ENCODE results near the gene FBXO45.
"Not testable (repeated sequence)": the region's sequence is repeated elsewhere in the genome, so short reads cannot be mapped to it uniquely, and the experiment has no call there.

The FBXO45 gene, protein sequence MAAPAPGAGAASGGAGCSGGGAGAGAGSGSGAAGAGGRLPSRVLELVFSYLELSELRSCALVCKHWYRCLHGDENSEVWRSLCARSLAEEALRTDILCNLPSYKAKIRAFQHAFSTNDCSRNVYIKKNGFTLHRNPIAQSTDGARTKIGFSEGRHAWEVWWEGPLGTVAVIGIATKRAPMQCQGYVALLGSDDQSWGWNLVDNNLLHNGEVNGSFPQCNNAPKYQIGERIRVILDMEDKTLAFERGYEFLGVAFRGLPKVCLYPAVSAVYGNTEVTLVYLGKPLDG

DNA sequence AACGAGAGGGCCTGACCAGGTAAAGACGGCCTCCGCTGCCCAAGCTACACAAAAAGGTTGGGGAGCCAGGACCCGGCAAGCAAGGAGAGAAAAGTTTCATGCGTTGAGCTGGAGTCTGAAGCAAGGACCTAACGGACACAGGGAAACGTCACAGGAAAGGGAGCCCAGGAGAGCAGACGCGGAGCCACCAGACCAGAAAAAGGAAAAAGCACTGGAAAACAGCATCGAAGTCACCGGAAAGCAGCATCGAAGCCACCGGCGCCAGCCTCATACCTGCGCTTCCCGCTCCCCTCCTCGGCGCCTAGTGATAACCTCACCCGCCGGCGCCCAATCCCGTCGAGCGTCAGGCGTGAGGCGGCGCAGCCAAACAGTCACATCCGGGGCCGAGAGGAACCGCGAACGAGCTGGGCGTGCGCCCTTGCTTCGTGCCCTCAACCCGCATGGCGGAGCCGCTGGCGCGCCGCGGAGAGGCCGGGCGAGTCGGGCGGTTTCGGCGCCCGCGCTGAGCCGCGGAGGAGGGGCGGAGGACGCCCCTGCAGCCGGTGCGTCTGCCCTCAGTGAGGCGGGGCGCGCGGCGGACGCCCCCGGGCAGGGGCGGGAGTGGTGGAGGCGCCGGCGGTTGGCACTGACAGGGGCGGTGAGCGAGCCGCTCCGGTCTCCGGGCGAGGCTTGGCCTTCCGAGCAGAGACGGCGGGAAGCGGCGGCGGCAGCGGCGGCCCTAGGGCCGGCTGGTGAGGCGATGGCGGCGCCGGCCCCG lies at the start of gene FBXO45, which contains the start of gene WDR53:
TSS of gene FBXO45 (plus strand) at position 415 of the 757 bp plus-strand sequence. CDS start at position 740, 325 bp downstream.
TSS of gene WDR53 (minus strand) at position 309 of the 757 bp plus-strand sequence. CDS start 7,079 bp downstream, outside the sequence.
- peak; percentile 88 for DNase-seq

DNA sequence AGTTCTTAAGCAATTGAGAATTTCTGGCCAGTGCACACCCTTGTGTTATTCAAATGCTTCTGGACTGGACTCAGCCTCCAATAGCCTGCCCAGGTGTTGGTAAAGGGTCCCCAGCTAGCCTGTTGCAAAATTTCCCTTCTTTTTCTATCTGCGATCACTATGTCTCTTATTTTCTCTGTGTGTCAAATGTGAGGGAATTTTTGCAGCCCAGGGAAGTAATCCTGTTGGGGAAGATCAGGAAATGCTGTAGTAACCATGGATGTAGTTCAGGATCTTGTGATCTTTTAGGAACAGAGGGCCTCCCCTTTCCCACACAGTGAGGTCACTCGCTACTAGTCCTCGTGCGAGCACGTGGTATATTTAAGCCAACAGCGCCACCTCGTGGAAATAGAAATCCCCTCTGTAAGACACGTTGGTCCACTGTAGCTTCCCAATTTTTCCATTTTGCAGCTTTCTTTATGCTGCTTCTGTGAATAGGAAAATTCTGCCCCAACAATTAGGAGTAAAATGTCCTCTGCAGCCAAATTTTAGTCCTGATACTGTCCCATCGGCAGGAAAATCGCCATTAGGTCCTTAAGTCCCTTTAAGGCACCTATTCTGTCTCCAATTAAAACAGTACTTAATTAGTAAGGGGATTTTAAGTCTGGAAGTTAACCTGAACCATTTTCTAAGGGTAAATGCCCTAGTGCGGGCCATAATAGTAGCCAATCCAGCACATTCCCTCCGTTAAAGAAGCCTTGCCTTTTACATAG lies 49.3 kb upstream of the FBXO45 start:
- no peak for DNase-seq

DNA sequence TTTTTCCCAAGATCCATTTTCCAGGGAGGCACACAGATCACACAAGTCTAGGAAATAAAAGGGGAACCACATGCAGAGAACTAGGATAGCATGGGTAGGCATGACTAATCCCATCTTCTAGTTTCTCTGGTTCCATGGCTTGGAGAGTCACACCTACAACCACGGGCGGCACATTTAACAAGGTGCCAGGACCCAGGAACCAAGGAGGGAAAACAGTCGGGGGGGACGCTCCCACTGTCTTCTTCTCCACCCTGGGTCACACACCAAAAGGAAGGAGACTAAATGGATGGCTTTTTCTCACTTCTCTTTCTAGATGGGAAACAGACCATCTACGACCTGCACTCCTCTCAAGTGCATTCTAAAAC lies 48.8 kb upstream of the FBXO45 start:
- no peak for DNase-seq

DNA sequence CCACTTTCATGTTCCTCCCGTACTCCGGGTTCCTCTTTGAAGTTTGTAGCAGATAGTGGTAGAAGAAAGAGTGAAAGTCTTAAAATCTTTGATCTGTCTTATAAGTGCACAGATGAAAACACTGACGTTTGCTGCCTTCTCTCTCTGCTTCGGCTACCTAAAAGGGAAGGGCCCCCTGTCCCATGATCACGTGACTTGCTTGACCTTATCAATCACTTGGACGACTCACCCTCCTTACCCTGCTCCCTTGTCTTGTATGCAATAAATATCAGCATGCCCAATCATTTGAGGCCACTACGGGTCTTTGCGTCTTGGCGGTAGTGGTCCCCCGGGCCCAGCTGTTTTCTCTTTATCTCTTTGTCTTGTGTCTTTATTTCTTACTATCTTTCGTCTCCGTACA lies 47.2 kb upstream of the FBXO45 start:
- not testable (repeated sequence) for DNase-seq

DNA sequence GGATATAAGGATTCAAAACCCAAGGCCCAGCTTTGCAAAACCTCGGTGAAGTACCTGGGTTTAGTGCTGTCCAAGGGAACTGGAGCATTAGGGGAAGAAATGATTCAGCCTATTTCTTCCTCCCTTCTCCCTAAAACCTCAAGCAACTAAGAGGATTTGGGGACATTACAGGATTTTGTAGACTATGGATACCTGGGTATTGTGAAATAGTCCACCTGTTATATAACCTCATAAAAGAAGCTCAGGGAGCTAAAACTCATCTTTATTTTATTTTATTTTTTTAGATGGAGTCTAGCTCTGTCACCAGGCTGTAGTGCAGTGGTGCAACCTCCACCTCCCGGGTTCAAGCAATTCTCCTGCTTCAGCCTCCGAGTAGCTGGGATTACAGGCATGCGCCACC lies 44.6 kb upstream of the FBXO45 start:
- no peak for DNase-seq

DNA sequence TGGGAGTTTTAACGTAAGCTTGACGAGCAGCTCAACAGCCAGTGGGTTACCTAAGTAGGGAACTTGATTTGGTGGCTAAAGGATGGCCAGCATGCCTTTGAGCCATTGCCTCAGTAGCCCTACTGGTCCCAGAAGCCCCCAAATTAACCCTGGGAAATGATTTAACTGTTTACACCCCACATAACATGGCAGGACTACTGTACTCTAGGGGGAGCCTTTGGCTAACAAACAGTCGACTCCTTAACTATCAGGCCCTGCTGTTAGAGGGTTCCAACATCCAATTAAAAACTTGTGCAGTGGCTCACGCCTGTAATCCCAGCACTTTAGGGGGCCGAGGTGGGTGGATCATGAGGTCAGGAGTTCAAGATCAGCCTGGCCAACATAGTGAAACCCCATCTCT lies 43.9 kb upstream of the FBXO45 start:
- no peak for DNase-seq

DNA sequence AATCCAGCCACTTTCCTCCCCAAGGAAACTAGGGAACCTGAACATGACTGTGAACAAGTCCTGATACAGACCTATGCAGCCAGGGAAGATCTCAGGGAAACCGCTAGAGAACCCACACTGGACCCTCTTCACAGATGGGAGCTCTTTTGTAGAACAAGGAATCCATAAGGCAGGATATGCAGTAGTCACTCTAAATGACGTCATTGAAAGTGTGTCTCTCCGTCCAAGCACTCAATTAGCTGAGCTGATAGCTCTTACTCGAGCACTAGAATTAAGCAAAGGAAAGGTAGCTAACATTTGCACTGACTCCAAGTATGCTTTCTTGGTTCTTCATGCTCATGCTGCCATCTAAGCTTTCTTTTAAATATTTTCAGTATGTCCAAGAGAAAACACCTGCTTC lies 43.3 kb upstream of the FBXO45 start:
- no peak for DNase-seq

DNA sequence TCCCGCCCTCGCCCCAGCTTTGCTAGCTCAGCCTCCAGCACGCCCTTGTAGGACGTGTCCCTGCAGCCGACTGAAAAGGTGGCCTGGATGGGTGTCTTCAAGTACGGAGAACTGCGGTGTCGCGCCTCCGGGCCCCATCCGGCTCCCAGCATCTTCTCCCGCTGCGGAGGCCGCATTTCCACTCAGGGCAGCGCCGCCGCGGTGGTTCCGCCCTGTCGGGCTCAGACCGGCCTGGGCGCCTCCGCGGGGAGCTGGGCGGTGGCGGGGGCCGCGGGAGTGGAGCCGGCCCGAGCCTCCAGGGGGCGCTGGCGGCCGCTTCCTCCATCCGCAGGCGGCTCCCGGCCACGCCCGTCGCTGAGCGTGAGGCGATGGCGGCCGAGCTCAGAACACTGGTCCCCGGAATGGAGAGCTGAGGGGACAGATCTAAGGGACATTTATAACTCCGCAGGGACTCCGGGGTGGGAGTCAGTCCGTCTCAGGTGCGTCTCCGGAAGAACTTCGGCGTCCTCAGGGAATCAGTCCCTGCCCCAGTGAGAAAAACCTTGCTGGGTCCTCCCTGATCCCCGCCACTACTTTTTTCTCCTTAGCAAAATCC lies 39.7 kb upstream of the FBXO45 start:
- no peak for DNase-seq

DNA sequence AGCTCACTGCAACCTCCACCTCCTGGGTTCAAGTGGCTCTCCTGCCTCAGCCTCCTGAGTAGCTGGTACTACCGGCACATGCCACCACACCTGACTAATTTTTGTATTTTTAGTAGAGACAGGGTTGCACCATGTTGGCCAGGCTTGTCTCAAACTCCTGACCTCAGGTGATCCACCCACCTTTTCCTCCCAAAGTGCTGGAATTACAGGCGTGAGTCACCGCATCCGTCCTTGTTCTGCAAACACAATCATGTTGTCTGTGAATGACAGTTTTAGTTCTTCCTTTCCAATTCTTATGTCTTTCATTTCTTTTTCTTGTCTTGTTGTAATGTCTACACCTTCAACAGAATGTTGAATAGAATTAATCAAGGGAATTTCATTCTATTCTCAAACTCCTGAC lies 37.0 kb upstream of the FBXO45 start:
- no peak for DNase-seq

DNA sequence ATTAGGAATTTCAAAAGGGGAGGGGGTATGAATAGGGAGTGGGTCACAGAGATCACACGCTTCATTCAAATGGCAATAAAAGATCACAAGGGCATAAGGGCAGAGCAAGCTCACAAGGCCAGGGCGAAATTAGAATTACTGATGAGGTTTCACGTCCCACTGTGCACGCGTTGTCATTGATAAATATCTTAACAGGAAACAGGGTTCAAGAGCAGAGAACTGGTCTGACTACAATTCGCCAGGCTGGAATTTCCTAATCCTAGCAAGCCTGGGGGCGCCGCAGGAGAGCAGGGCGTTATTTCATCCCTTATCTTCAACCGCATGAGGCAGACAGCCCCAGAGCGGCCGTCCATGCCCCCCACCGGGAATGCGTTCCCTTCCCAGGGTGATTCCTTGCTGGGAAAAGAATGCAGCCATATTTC lies 35.2 kb upstream of the FBXO45 start:
- no peak for DNase-seq

DNA sequence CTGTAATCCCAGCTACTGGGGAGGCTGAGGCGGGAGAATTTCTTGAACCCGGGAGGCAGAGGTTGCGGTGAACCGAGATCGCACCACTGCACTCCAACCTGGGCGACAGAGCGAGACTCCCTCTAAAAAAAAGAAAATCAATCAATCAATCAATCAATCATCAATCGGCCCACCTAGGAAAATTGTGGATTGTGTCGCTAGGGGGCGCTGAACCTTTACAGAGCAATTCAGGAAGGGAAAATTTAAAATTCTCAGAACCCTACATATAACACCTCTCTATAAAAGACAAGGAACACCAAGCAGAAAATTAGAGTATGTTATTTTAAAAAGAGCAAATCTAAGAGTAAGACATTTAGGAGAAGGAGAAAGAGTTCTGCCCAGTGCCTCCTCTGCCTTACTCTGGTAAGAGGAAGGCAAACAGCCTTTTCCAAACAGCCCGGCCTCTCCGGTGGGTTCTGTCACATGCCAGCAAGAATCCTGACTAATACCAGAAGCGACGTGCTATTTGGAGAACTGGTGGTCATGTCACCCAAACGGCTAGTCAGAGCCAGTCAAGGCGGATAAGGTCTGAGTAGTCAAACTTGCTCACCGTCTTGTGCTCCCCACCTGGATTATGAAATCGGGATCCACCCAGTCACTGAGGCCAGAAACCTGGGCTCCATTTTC lies 31.0 kb upstream of the FBXO45 start:
- no peak for DNase-seq

DNA sequence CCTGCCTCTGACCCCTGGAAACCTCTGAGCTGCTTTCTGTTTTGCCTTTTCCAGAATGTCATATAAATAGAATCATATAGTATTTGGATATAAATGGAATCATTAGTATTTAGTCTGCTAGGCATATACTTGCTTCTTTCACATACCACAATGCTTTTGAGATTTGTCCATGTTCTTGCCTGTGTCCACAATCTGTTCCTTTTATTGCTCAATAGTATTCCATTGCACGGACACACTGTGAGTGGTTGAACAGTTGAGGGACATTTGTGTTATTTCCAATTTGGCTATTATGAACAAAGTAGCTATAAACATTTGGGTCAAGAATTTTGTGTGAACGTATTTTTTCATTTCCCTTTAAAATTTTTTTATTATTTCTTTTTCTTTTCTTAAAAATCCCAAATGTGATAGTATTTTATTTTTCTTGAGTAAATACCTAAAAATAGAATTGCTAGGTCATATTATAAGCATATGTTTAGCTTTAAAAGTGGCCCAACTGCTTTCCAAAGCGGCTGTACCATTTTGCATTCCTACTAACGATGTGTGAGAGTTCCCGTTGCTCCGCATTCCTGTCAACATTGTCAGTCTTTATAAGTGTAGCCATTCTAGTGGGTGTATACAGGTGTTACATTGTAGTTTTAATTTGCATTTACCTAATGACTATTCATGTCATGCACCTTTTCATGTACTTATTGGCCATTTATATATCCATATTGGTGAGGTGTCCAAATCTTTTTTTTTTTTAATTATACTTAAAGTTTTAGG lies 26.6 kb upstream of the FBXO45 start:
- no peak for DNase-seq

DNA sequence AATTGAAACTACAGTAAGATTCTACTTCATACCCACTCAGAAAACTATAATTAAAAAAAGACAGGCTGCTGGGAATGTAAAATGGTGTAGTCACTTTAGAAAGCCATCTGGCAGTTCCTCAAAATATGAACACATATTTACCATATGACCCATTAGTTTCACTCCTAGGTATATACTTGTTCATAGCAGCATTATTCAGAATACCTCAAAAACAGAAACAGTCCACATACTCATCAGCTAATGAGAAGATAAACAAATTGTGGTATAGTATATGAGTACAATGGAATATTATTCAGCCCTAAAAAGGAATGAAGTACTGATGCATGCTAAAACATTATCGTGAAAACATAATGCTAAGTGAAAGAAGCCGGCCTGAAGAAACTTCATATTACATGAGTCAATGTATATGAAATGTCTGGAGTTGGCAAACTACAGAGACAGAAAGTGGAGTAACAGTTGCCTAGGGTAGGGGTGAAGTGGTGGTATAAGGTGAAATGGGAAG lies 23.9 kb upstream of the FBXO45 start:
- DNase-seq: no peak

DNA sequence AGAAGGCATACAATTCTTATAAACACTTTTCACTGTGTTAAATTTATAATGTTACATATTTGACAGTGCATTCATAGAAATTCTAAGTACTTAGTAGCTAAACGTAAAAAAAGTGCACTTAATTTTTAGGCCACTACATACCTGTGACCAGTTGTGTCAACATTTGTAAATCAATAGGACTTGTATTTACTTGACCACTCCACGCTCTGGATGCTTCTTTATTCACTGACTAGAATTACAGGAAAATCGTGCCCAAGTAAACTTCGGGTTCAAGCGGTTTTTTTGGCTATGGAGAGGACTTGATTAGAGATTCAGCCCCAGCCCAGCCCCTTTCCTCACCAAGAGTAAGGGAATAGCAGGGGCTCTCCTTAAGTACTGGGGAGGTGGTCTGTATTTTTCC lies 21.9 kb upstream of the FBXO45 start:
- no peak for DNase-seq

DNA sequence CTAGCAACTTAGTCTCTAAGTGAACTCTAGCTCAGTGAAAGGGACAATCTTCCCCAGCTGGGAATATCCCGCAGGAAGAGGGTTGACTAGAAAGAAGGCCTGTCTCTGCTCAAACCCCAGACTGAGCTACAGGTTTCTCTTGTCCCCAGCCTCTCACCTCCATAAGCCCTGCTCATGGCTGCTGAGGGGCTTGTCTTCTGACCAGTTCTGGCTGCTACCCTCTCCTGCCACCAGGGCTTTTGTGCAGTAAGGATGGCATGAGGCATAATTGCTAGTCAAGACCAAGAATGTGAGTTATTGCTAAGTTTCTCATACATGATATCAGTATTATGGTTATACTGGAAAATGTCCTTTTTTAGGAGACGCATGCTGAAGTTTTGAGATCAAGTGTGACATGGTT lies 21.4 kb upstream of the FBXO45 start:
- no peak for DNase-seq

DNA sequence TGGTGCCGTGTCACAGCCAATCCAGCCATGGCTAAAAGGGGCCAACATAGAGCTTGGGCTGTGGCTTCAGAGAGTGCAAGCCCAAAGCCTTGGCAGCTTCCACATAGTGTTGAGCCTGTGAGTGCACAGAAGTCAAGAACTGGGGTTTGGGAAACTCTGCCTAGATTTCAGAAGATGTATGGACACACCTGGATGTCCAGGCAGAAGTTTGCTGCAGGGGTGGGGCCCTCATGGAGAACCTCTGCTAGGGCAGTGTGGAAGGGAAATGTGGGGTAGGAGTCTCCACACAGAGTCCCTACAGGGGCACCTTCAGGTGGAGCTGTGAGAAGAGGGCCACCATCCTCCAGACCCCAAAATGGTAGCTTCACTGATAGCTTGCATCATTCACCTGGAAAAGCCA lies 19.1 kb upstream of the FBXO45 start:
- DNase-seq: not testable (repeated sequence)

DNA sequence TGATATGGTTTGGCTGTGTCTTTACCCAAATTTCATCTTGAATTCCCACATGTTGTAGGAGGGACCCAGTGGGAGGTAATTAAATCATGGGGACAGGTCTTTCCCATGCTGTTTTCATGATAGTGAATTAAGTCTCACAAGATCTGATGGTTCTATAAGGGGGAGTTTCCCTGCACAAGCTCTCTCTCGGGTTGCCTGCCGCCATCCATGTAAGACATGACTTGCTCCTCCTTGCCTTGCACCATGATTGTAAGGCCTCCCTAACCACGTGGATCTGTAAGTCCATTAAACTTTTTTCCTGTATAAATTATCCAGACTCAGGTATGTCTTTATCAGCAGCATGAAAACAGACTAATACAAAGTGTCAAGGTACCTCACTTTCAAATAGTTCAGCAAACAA lies 18.3 kb upstream of the FBXO45 start:
- DNase-seq: not testable (repeated sequence)

DNA sequence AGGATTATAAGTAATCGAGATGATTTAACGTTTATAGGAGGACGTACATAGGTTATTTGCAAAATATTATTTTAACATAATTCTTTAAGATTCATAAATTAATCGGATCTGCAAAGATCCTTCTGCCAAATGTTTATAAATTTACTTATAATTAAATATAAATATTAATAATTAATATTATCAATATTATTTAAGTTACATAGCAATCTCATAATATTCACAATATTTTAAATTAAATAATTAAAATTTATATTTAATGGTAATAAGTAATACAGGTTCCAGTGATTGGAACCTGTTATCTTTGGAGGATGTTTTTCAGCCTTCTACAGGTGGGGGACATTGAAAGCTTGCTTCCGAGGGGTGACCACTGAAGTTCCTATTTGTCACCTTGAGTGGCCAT lies 16.2 kb upstream of the FBXO45 start:
- no peak for DNase-seq

DNA sequence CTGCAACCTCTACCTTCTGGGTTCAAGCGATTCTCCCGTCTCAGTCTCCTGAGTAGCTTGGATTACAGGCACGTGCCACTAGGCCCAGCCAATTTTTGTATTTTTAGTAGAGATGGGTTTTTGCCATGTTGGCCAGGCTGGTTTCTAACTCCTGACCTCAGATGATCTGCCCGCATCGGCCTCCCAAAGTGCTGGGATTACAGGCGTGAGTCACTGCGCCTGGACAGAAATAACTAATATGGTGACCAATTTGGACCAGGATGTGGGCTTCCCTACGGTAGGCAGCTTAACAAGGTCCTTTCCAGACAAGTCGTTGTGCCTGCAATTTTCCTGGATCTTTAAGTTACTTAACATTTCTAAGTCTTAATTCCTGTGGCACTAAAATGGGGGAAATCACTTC lies 14.9 kb upstream of the FBXO45 start:
- no peak for DNase-seq

DNA sequence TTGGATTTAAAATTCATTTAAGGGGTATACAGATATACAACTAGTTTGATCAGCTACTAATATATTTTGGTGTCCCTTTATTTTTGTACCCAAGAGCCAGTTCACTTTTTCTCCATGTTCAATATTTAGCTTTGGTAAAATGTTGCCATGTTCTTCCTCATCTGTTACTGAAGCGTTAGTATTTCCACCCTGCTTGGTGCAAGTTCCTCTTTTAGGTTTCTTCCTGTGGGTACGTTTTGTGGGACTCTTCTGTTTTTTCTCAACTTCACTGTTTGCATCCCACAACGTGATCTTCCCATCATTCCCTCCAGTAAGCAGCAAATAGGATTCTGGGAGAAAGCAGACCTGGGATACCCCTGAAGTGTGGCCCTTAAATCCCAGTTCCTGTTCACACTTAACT lies 14.3 kb upstream of the FBXO45 start:
- DNase-seq: no peak

DNA sequence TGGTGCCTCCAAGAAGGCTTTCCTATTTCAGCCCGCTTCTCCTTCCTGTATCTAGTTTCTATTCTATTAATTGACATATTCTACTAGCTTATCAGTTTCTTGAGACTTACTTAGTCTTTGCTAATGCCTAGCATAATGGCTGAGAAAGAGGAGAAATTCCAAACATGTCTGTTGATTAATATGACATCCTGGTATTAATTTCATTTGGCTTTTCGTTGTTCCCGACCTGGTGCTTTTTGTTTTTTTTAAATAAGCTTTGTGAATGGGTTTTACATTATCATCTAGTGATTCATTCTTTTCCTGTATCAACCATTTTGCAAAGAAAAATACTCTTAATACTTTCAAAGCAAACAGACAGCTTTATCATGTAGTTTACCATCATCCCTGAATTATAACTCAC lies 13.2 kb upstream of the FBXO45 start:
- no peak for DNase-seq

DNA sequence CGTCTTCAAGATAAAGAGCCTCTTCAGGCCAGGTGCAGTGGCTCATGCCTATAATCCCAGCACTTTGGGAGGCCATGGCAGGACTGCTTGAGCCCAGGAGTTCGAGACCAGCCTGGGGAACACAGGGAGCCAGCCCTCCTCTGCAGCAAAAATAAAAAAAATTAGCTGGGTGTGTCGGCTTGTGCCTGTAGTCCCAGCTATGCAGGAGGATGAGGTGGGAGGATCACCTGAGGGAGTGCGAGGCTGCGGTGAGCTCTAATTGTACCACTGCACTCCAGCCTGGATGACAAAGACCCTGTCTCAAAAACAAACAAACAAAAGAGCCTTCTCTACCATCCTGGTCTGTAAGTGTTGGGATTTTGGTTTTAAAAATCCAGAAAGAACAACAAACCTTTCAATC lies 11.2 kb upstream of the FBXO45 start:
- DNase-seq: no peak

All from NCI-H2081 treated with DMSO at 0.1 percent for 48 hours (cell line).